HFFc6 (cell line): ENCODE data around the gene FAM120A. TPM values are rescaled to one million over a fixed set of nuclear protein-coding genes. Genes with fewer than 3 reads are reported as not detected.
A peak's percentile ranks its signal among the peaks of the same experiment; 100 is the strongest.

Experiments used
- DNase-seq: peaks from one replicate; pipeline ENCODE4 v3.0.0-alpha.2; 2018
- H3K27ac Mint-ChIP-seq: 2 replicates; pipeline ENCODE4 v1.8.0; 2020; ENCODE audit warnings: mild to moderate bottlenecking, mixed read lengths
- H3K27me3 Mint-ChIP-seq: 2 replicates; pipeline ENCODE4 v1.8.0; 2021; ENCODE audit warnings: mild to moderate bottlenecking, moderate library complexity, mixed read lengths; ENCODE audit not compliant: insufficient read depth
- H3K36me3 Mint-ChIP-seq: 2 replicates; pipeline ENCODE4 v1.8.0; 2021; ENCODE audit warnings: low read depth, mixed read lengths
- H3K4me1 Mint-ChIP-seq: 2 replicates; pipeline ENCODE4 v1.8.0; 2020; ENCODE audit warnings: low read depth, mixed read lengths
- H3K4me3 Mint-ChIP-seq: 2 replicates; pipeline ENCODE4 v1.8.0; 2020; ENCODE audit warnings: mild to moderate bottlenecking, moderate library complexity, mixed read lengths
- H3K9me3 Mint-ChIP-seq: 2 replicates; pipeline ENCODE4 v1.8.0; 2020; ENCODE audit warnings: mild to moderate bottlenecking, mixed read lengths
- CTCF ChIP-seq: fragments of 200-600 bp; sonication (generic); IDR thresholded peaks from 2 replicates; pipeline ENCODE4 v1.5.0; 2021; ENCODE audit warnings: antibody characterized with exemption, mild to moderate bottlenecking
- total RNA-seq, 6 experiments: library from RNA; stranded (reverse); fragmentation: NEBNext Ultra II Directional; extraction: Animal tissue kit (Norgen Biotek cat#: 25700); gene quantifications; 2 replicates in 1 of 6; 3 replicates in 5 of 6; pipeline ENCODE4 v1.2.3, GENCODE V29; 2021

The FAM120A gene
- total RNA-seq, 6 experiments from 2014 or later: 139 to 161 (median 155) TPM

- peak overlapping the region; percentile 86 for H3K4me3 Mint-ChIP-seq
- H3K9me3 Mint-ChIP-seq: no peaks in the 10 kb centered on the region
- no peak for TF ChIP-seq CTCF
- H3K27ac Mint-ChIP-seq: peak overlapping the region; percentile 85
- peaks cover 47% of the 10 kb centered on the region for H3K4me1 Mint-ChIP-seq
- H3K27me3 Mint-ChIP-seq: no peaks in the 10 kb centered on the region; the same call in 1 of the 2 replicates
- peaks cover 70% of the 10 kb centered on the region for H3K36me3 Mint-ChIP-seq
- DNase-seq: no peak
These were observed 49.2 kb downstream of the FAM120A start for GRCh38 chr9:93500571-93501298.

- Mint-ChIP-seq H3K27me3 (no peaks in the 10 kb centered on the region; the same call in 1 of the 2 replicates), H3K27ac (peak overlapping the region; percentile 85), H3K4me3 (peak overlapping the region; percentile 86), H3K4me1 (peaks cover 44% of the 10 kb centered on the region), H3K36me3 (peaks cover 68% of the 10 kb centered on the region), H3K9me3 (no peaks in the 10 kb centered on the region)
- no peak for DNase-seq
- TF ChIP-seq CTCF: no peak
These were observed 49.9 kb downstream of the FAM120A start for GRCh38 chr9:93501406-93501805.

- H3K4me1 Mint-ChIP-seq: peaks cover 56% of the 10 kb centered on the region
- peaks cover 56% of the 10 kb centered on the region for H3K36me3 Mint-ChIP-seq
- no peak overlapping the region for H3K4me3 Mint-ChIP-seq
These were observed 51.9 kb downstream of the FAM120A start for GRCh38 chr9:93503381-93503780.

GRCh38 chr9:93505541-93506132, 54.2 kb downstream of the FAM120A start:
- no peaks in the 10 kb centered on the region for H3K9me3 Mint-ChIP-seq
- DNase-seq: no peak
- peaks cover 49% of the 10 kb centered on the region for H3K36me3 Mint-ChIP-seq
- no peak for TF ChIP-seq CTCF
- H3K4me1 Mint-ChIP-seq: peaks cover 45% of the 10 kb centered on the region
- peaks cover 2% of the 10 kb centered on the region for H3K27me3 Mint-ChIP-seq
- no peak overlapping the region for H3K4me3 Mint-ChIP-seq
- H3K27ac Mint-ChIP-seq: no peak overlapping the region

More at GRCh38 chr9:93503381-93503780, 51.9 kb downstream of the FAM120A start:
- DNase-seq: no peak
- Mint-ChIP-seq H3K9me3 (no peaks in the 10 kb centered on the region), H3K27ac (no peak overlapping the region), H3K27me3 (peaks cover 2% of the 10 kb centered on the region)
- TF ChIP-seq CTCF: no peak

- peak overlapping the region; percentile 9; the same call in 1 of the 2 replicates for H3K27ac Mint-ChIP-seq
- no peak for TF ChIP-seq CTCF
- peaks cover 40% of the 10 kb centered on the region for H3K36me3 Mint-ChIP-seq
- no peaks in the 10 kb centered on the region for H3K9me3 Mint-ChIP-seq
- H3K4me3 Mint-ChIP-seq: no peak overlapping the region
- peaks cover 52% of the 10 kb centered on the region for H3K4me1 Mint-ChIP-seq
- H3K27me3 Mint-ChIP-seq: peaks cover 2% of the 10 kb centered on the region
- no peak for DNase-seq
These were observed 56.3 kb downstream of the FAM120A start for GRCh38 chr9:93507768-93508167.
